Left renal pelvis (tissue), 4 donors: ENCODE data around the gene KIF5A. TPM values are rescaled to one million over a fixed set of nuclear protein-coding genes. Genes with fewer than 3 reads are reported as not detected.
"Not testable (repeated sequence)": the region's sequence is repeated elsewhere in the genome, so short reads cannot be mapped to it uniquely, and the experiment has no call there.

Experiments used
- DNase-seq, 4 donors: peaks; one replicate each; pipeline ENCODE4 v3.0.0-alpha.2; 2013; ENCODE audit warnings: low read depth in 4 of 4, low spot score in 3 of 4
- polyA plus RNA-seq, 4 donors: library from polyadenylated mRNA; unstranded; fragments of 120-200 nt; gene quantifications; one replicate each; pipeline ENCODE4 v1.2.1, GENCODE V29; 2013; ENCODE audit not compliant: insufficient read length in 4 of 4

Gene KIF5A
- polyA plus RNA-seq, 4 donors: 0.64 to 1.1 (median 0.86) TPM

DNA sequence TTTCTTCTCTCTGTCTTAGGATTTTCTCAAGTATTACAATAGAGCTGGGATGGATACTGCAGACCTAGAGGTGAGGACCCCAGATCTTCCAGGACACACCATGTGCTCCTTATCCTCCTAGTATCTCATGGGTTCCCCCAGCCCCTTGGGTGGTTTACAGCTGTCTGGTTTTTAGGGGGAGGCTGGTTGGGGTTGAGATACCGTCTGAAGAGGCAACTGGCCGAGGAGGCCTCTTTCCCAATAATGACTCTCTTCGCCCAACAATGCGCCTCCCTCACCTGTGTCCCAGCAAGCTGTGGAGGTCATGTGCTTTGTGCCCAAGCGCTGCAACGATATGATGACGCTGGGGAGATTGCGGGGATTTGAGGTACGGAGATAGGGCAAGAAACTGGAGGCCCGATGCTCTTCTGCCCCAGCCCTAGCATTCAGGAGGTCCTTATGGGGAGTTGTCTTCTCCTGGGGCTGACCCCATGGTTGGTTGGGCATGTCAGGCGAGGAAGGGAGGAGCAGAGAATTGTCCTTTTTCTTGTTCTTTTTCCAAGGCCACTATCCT, 65.2 kb downstream of the KIF5A start:
- DNase-seq: no peak

DNA sequence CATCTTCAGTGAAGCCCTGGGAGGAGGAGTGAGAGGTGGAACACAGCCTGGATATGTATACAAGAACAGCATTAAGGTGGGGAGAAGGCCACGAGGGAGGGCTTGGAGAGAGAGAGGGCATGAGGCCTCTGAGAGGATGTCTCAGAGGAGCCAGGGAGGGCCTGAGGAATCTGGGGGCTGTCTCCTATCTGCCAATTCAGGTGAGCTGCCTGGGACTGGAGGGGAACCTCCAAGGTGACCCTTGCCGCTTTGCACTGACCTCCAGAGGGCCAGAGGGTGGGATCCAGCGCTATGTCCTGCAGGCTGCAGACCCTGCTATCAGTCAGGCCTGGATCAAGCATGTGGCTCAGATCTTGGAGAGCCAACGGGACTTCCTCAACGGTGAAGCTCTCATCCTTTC, 65.8 kb downstream of the KIF5A start:
- DNase-seq: no peak

DNA sequence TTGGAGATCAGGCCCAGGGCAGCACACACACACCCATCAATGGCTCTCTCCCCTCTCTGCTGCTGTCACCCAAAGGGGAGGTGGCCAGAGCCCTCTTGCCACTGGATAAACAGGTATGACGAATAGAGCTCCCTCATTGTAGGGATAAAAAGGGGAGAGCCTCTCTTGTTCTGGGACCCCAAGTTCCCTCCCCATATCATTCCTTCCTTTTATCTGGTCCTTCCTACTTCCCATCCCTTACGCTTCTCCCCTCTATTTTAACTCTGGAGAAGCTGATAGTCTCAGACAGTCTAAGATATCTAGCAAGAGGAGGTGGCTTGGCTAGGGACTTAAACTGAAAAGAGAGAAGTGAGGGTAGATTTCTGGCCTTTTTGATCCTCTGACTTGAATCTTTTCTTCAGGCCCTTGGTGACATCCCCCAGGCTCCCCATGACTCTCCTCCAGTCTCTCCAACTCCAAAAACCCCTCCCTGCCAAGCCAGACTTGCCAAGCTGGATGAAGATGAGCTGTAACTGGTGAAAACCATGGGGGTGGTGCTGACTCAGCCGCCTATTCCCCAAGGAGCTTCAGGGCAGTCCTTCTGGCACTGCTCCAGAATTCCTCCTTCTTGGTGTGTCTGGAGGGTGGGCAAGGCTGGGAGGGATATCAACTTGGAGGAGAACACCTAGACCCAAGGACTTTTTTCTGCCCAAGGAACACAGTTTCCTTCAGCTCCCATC, 66.7 kb downstream of the KIF5A start:
- DNase-seq: no peak

DNA sequence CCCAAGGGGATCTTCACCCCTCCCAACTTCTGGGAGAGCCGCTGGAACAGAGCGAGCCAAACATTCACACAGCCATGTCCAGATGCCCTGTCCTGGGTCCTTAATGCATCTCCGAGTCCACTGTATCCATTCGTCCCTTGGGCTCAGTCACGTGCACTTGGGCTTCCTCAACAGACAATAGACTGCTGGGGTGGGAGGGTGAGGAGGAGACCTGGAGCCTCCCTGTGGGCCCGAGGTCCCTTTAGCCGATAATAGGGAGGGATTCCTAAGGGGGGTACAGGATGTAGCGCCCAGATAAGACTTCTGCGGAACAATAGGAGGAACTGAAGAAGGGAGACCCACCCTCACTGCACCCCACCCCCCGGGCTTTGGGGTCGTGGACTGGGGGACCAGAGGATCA, 68.1 kb downstream of the KIF5A start:
- DNase-seq: no peak

DNA sequence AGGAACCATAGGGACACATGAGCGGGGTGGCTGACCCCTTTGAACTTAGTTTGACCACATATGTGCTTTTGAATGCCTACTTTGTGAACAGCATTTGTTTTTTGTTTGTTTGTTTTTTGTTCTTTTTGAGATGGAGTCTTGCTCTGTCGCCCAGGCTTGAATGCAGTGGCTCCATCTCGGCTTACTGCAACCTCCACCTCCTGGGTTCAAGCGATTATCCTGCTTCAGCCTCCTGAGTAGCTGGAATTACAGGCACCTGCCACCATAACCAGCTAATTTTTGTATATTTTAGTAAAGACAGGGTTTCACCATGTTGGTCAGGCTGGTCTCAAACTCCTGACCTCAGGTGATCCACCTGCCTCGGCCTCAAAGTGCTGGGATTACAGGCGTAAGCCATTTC, 68.6 kb downstream of the KIF5A start:
- not testable (repeated sequence) for DNase-seq

DNA sequence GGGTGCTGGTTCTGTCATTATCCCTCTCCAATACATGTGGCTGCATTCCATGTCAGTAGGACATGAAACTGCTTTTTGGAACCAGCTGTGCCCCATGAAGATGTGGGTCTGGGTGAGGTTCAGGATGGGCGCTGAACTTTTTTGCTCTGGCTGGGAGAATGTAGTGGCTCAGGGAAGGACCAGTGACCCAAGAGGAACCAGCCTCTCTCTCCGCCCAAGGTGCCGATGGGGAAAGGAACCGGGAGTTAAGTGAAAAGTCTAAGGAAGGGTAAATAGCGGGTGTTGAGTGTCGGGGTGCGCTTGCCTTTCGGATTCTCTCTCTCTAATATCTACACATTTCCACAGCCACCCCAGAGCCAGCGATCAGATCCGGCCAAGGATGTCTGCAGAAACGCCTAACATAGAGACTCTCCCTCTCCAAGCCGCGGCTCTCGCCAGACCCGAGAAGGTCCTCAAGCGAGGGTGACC, 69.2 kb downstream of the KIF5A start:
- DNase-seq: no peak

DNA sequence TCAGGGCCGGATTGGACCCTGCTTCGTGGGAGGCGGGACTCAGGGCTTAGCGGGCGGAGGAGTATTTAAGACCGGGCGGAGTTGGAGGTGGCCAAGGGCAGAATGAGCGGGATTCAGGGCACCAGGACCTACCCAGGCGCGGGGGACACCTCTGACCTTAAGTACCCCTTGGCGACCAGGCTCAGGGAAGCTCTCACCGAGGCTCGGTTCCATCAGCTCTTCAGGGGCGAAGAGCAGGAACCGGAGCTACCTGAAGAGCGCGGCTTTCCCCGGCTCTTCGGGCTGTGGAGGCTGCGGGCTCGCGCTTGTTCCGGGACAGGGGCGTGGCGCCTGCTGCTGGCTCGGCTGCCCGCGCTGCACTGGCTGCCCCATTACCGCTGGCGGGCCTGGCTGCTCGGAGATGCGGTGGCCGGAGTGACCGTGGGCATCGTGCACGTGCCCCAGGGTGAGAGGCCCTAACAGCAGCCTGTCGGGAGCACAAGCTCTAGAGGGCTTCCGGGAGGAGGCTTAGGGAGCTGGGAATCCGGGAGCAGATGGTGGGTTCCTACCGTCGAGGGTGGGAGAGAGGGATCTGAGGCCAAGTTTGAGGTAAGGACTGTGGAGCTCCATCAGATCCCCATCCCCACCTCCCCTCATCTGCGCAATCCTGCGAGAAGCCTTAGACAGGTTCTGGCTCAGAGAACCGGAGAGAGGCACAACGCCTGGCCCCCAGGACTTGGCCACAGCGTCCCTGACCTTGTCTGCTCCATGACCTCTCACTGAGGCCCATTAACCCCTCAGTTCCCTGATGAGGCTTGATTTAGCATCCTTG, 69.8 kb downstream of the KIF5A start:
- no peak for DNase-seq

DNA sequence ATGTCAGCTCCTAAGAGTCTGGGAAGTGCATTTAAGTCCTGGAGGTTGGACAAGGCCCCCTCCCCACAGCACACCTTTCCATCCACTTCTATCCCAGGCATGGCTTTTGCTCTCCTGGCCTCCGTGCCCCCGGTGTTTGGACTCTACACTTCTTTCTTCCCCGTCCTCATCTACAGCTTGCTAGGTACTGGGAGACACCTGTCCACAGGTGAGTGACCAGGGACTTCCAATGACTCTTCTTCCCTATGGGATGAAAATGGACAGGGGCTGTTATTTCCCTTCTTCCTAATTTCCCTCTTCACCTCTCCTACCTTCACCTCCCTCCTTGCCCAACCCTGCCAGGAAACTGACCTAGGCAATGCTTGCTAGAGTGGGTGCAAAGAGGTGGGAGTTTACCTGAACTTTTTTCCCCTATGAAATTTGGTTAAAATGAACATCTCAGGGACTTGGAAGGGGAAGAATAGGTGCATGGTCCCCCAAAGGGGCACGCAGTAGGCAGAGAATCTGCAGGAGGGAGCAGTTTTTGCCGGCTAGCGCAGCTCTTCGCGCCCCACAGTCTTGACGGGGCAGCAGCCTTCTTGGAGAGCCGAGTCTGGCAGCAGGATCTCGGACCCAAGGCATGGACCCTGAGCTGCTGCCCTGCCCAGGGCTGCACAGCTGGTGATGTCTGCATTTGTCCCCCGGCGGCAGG, 70.5 kb downstream of the KIF5A start:
- no peak for DNase-seq

DNA sequence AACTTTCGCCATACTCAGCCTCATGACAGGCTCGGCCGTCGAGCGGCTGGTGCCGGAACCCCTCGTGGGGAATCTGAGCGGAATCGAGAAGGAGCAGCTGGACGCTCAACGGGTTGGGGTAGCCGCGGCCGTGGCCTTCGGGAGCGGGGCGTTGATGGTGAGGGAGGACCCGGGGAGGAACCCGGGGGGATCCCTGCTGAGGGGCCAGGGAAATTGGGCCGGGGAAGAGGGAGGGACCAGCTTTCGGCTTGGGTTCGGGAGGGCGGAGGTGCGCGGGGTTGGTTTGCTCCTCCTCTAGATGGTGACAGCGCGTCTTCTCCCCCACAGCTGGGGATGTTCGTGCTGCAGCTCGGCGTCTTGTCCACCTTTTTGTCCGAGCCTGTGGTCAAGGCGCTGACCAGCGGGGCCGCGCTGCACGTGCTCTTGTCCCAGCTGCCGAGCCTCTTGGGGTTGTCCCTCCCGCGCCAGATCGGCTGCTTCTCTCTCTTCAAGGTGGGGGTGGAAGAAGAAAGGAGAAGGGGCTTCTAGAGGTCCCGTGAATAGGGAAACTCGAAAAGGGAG, 71.2 kb downstream of the KIF5A start:
- DNase-seq: no peak

DNA sequence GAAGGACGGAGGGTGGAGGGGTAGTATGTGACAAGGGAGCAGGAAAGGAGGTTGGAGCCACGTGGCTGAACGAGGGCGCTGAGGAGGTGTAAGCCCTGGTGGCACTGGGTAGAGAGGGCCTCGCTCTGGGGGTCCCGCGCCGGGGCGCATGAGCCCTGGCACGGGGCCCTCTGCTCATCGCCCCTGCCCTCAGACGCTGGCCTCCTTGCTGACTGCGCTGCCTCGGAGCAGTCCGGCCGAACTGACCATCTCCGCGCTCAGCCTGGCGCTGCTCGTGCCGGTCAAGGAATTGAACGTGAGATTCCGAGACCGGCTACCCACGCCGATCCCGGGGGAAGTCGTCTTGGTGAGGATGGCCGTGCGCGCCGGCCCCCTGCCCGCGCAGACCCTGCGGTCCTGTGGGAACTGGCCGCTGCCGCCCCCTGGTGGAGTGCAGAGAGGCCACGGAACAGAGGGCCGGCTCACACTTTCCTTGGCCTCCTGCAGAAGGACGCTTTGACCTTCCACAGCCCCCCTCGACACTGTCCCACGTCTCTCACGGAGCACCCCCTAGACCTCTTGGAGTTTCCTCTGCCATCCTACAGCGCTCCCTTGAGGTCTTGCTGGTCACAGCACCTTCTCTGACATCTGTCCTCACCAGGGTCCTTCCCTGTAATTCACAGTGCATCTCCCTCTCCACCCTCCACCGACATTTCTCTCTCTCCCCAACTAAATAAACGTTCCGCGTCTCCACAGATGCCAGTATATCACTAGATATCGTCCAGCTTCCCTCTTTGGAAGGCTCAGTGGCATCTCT, 71.9 kb downstream of the KIF5A start:
- DNase-seq: no peak

DNA sequence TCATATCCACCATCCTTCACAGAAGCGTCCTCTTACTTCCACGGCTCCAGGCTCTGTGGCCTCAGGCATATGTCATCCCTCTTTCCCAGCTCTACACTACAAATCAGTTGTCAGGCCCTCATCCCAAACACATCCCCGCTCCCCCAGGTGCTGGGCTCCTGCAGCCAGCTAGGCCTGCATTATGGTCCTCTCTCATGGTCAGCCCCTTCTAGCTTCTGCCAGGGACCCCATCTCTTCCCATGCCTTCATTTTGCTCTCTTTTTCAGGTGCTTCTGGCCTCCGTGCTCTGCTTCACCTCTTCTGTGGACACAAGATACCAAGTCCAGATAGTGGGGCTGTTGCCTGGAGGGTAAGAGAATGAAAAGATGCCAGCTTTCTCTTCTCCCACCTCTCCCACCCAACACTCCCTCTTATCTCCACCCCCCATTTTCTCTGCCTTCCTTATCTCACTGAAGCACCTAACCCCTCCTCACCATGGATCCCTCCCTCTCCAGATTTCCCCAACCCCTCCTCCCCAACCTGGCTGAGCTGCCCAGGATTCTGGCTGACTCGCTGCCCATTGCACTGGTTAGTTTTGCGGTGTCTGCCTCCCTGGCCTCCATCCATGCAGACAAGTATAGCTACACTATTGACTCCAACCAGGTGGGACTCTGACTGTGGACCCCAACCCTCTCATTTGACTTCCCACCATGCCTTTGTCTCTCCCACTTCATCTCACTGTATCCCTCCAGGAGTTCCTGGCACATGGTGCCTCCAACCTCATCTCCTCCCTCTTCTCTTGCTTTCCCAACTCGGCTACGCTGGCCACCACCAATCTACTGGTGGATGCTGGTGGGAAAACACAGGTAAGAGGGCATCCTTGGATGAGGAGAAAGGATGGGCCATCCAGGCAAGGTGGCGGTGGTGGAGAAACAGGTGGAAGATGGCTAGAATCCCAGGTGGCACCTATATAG, 72.7 kb downstream of the KIF5A start:
- DNase-seq: no peak

DNA sequence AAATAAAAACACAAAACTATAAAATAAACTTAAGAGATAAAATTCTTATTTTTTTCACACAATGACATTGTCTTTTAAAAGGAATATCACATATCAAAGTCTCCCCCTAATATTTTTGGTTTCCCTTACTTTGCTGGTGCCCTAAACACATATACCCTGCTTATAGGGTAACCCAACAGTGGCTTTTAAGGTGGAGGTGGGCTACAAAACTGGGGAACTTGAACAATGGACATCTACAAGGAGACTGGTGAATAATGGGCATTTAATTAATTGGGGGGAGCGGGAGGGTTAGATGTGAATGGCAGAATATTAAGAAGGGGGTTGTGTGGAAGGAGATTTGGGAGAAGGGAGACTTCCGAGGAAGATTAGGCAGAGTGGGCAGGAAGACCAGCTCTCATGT, 73.5 kb downstream of the KIF5A start:
- DNase-seq: no peak

DNA sequence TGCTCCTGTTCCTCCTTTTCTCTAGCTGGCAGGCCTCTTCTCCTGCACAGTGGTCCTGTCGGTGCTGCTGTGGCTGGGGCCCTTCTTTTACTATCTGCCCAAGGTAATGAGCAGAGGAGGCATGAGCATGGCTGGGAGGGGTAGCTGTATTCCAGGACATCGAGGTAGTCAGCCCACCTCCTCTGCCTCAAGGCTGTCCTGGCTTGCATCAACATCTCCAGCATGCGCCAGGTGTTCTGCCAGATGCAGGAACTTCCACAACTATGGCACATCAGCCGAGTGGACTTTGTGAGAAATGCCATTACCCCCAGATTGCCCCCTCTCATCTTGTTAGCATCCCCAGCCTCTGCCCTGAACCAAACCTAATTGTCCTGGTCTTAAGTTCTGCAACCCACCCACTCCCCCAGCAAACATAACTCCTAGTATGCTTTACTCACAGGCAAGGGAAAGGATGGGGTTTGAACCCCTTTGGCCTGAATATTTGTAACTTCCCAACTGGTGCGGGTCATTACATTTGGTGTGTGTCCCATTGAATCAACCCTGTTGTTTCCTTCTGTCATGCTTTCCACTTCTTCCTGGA, 74.1 kb downstream of the KIF5A start:
- no peak for DNase-seq

DNA sequence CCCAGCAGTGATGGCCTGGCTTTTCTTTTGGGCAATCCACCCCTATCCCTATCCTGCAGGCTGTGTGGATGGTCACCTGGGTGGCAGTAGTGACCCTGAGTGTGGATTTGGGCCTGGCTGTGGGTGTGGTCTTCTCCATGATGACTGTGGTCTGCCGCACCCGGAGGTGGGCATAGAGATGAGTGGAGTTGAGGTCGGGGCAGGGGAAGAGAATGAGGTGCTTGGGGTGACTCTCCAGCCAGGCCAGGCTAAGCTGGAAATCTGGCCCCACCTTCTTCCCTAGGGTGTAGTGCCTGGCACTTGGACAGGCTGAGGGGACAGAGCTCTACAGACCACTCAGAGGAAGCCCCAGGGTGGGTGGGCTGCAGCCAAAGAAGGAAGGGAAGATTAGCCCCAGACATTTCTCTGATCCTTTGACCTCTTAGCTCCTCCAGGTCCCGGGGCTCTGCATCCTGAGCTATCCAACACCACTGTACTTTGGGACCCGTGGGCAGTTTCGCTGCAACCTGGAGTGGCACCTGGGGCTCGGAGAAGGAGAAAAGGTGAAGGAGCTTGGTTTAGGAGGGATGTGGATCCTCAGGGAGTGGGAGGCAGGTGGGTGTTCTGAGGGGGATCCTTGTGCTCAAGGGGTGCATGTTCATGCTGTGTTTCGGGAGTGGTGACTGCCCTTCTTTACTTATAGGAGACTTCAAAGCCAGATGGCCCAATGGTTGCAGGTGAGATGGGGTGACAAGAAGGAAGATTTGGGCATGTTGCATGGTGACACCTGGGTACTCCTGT, 74.8 kb downstream of the KIF5A start:
- no peak for DNase-seq

DNA sequence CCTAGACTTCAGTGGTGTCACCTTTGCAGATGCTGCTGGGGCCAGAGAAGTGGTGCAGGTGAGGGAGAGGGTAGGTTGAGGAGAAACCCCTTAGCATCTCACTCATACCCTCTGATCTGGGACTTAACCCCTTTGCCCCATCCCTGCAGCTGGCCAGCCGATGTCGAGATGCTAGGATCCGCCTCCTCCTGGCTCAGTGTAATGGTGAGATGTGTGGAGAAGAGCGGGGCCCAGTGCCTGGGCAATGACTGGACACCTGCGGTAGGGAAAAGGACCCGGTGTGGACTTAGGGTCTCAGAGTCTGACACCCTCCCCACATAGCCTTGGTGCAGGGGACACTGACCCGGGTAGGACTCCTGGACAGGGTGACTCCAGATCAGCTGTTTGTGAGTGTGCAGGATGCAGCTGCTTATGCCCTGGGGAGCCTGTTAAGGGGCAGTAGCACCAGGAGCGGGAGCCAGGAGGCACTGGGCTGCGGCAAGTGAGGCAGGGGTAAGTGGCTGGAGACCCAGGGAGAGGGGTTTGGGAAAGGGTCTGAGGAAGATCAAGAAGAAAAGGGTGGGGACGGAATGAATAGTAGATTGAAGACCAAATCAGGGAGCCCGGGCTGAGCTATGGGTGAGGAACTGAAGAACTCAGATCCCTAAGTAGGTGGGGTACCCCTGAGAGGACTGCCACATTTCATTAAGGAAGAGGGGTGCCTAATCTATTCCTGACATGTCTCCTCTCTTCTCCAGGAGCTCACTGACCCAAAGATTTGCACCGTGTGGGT, 75.6 kb downstream of the KIF5A start:
- DNase-seq: no peak

DNA sequence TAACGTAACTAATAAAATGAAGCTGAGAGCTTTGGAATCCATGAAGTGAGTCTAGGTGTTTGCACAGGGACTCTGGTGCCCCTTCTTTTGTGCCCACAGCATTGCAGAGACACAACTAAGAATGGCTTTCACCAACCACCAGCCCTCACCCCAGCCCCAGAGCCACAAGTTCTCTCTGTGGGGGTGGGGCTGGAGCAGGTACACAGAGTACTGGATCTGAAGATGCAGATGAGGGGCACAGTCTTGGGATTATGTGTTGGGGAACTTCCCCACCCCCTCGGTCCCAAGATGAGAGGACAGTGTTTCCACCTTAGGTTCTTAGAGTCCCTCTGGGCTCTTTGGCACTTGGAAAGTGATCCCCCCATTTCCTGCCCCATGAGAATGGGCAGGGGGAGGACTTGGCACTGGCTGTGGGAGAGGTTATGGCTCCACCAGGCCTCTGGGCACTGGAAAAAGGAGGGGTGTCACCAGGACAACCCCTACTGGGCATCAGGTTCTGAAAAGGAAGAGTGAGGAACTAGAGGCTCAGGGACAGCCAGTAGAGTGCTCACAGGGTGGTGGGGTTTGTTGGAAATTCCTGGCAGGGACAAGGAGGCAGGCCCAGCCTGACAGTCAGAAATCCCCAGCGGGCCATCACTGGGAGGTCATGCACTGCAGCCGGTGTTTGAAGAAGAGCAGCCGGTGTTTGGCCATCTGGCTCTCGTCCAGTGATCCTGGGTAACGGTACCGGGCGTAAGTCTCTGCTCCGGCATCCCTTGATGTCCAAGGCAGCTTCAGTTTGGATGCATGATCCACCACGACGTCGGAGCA, 76.5 kb downstream of the KIF5A start:
- no peak for DNase-seq
